HG03558 (cell line): ENCODE data around the gene PFDN6.

Experiments
- ATAC-seq: cut with Tn5 transposase; IDR thresholded peaks from one replicate; pipeline ENCODE4 v1.9.1; 2021; ENCODE audit warnings: moderate number of reproducible peaks; ENCODE audit not compliant: unreplicated experiment; ENCODE audit errors: extremely low read depth

Gene PFDN6

GRCh38 chr6:33314943-33315792 is 25.8 kb downstream of the PFDN6 start:
- no peak for ATAC-seq

- no peak for ATAC-seq
Measured at GRCh38 chr6:33315793-33316602, 26.6 kb downstream of the PFDN6 start.

GRCh38 chr6:33316603-33317418 is 27.4 kb downstream of the PFDN6 start:
- no peak for ATAC-seq

GRCh38 chr6:33317419-33317668 is 27.9 kb downstream of the PFDN6 start:
- no peak for ATAC-seq

- ATAC-seq = no peak
Measured at GRCh38 chr6:33317669-33318425, 28.4 kb downstream of the PFDN6 start, which contains the start of gene ZBTB22. TSS of gene ZBTB22 (minus strand) at chr6:33317744. CDS start at chr6:33316916, 828 bp downstream.

GRCh38 chr6:33318426-33319073 is 29.1 kb downstream of the PFDN6 start:
- no peak for ATAC-seq

GRCh38 chr6:33319939-33320314 is 30.5 kb downstream of the PFDN6 start:
- no peak for ATAC-seq

- ATAC-seq = no peak
Measured at GRCh38 chr6:33320315-33321181, 31.1 kb downstream of the PFDN6 start.

GRCh38 chr6:33321227-33321626 is 31.8 kb downstream of the PFDN6 start:
- ATAC-seq = no peak

GRCh38 chr6:33323623-33323948 is 34.2 kb downstream of the PFDN6 start:
- ATAC-seq = no peak

- ATAC-seq = no peak
Measured at GRCh38 chr6:33324125-33324524, 34.7 kb downstream of the PFDN6 start.

- no peak for ATAC-seq
Measured at GRCh38 chr6:33329058-33329457, 39.7 kb downstream of the PFDN6 start.

- ATAC-seq = no peak
Measured at GRCh38 chr6:33330736-33331135, 41.3 kb downstream of the PFDN6 start.

- no peak for ATAC-seq
Measured at GRCh38 chr6:33333666-33334065, 44.3 kb downstream of the PFDN6 start.

GRCh38 chr6:33335916-33336315 is 46.5 kb downstream of the PFDN6 start:
- no peak for ATAC-seq

GRCh38 chr6:33336495-33336894 is 47.1 kb downstream of the PFDN6 start:
- no peak for ATAC-seq

- no peak for ATAC-seq
Measured at GRCh38 chr6:33339193-33339592, 49.8 kb downstream of the PFDN6 start.
